LNCaP clone FGC (cell line): Measurements from ENCODE around the gene FAM107A.
A peak's percentile ranks its signal among the peaks of the same experiment; 100 is the strongest.

Source experiments
- DNase-seq: peaks from one replicate; pipeline ENCODE4 v3.0.0-alpha.2; 2011; ENCODE audit warnings: low read depth
- H3K4me3 ChIP-seq: 2 replicates; pipeline ENCODE4 v1.5.1; 2011; ENCODE audit warnings: mild to moderate bottlenecking, low read depth, low read length, control low read depth
- CTCF ChIP-seq: IDR thresholded peaks from 2 replicates; pipeline ENCODE4 v1.5.1; 2012; ENCODE audit warnings: mild to moderate bottlenecking; ENCODE audit not compliant: control insufficient read depth, insufficient read depth; ENCODE audit errors: extremely low read depth

FAM107A gene

GRCh38 chr3:58540176-58540858, 36.9 kb downstream of the FAM107A start:
- no peak for TF ChIP-seq CTCF
- no peak for DNase-seq

GRCh38 chr3:58539626-58540025, 37.6 kb downstream of the FAM107A start:
- no peak overlapping the region for H3K4me3 ChIP-seq
- no peak for DNase-seq
- TF ChIP-seq CTCF, result no peak

More at GRCh38 chr3:58540176-58540858, 36.9 kb downstream of the FAM107A start:
- no peak overlapping the region for H3K4me3 ChIP-seq

- no peak for DNase-seq
- TF ChIP-seq CTCF, result no peak
- H3K4me3 ChIP-seq, result no peak overlapping the region
These were observed 39.5 kb downstream of the FAM107A start for GRCh38 chr3:58537412-58538301.

- H3K4me3 ChIP-seq, result peak within 1 kb of the TSS; percentile 29; the same call in 1 of the 2 replicates
- no peak for TF ChIP-seq CTCF
- no peak for DNase-seq
These were observed 40.4 kb downstream of the FAM107A start, which contains the start of gene ACOX2 for GRCh38 chr3:58536501-58537411. TSS of gene ACOX2 (minus strand) at chr3:58537190. CDS start at chr3:58535106, 2,084 bp downstream.

- TF ChIP-seq CTCF, result no peak
These were observed 41.4 kb downstream of the FAM107A start for GRCh38 chr3:58535531-58536500.

More at GRCh38 chr3:58535531-58536500, 41.4 kb downstream of the FAM107A start:
- no peak overlapping the region for H3K4me3 ChIP-seq
- DNase-seq, result no peak
